Activated CD4-positive, alpha-beta T cell treated with anti-CD3 and anti-CD28 coated beads, Interleukin-2, Interleukin-4, amounts not matched to agents 100 ng/mL and 50 ng/mL, durations not matched to agents 16 hours and 8 hours (primary cell): ENCODE data around the gene NOCT.
"Not testable (repeated sequence)": the region's sequence is repeated elsewhere in the genome, so short reads cannot be mapped to it uniquely, and the experiment has no call there.

Experiments
- DNase-seq: peaks from one replicate; pipeline ENCODE4 v3.0.0-alpha.2; 2020; ENCODE audit warnings: low spot score

Gene NOCT

DNA sequence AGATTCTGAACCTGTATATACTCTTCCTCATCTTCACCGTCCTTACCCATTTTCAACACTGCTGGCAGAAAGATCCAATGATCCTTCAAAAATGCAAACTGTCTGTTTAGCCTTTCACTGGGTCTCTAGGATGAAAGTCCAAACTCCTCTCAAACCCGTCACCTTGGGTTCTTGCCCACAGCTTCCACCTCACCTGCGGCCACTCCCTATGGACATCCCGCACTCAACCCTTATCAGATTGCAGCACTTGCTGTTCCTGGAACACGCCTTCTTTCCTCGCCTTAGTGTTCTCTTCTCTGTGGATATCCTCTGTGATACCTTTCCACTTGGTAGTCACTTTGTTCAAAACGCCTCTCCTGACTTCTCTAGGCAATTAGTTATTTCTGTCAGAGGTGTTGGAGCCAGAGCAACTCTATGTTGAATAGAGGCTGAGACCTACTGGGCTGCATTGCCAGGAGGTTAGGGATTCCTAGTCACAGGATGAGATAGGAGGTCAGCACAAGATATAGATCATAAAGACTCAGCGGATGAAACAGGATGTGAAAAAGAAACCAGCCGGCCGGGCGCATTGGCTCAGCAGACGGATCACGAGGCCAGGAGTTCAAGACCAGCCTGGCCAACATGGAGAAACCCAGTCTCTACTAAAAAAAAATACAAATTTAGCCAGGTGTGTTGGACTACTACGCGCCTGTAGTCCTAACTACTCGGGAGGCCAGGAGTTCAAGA, 4.2 kb upstream of the NOCT start:
- no peak for DNase-seq

GRCh38 chr4:139014371-139015268, 961 bp upstream of the NOCT start:
- peak; percentile 50 for DNase-seq

DNA sequence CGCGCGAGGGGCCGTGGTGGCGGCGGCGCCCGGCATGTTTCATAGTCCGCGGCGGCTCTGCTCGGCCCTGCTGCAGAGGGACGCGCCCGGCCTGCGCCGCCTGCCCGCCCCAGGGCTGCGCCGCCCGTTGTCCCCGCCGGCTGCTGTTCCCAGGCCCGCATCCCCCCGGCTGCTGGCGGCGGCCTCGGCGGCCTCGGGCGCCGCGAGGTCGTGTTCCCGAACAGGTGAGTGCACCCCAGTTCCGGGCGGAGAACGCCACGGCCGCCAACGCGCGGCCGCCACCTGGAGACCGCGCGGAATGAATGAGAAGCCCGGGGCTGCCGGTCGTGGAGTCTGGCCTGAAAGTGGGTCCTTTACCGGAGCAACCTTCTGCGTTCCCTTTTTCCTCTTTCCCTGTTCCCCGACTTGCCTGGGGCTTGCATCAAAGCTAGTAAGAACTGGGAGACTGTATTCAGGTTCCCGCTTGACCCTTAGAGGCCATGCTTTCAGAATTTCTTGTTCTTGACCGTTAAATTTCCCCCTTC, 429 bp downstream of the NOCT start:
- DNase-seq = peak; percentile 32

- no peak for DNase-seq
These were observed 2.3 kb downstream of the NOCT start for GRCh38 chr4:139017861-139018260.

DNA sequence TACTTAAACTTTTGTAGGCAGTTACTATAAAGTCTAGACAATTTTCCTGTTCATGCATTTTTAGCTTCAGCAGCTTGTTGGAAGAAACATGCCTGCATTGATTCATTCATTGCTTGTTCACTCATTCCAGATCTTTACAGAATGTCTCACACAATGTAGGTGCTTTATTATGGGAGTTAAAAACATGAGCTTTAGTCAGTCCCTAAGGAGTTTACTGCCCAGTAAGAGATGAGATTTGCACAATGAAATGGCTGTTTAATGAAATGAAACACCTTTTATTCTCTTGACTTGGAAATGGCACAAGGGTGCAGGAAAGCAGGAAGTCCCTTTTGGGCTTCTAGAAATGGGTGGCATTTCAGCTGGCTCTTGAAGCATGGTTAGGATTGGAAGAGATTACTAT, 2.9 kb downstream of the NOCT start:
- peak; percentile 11 for DNase-seq

DNA sequence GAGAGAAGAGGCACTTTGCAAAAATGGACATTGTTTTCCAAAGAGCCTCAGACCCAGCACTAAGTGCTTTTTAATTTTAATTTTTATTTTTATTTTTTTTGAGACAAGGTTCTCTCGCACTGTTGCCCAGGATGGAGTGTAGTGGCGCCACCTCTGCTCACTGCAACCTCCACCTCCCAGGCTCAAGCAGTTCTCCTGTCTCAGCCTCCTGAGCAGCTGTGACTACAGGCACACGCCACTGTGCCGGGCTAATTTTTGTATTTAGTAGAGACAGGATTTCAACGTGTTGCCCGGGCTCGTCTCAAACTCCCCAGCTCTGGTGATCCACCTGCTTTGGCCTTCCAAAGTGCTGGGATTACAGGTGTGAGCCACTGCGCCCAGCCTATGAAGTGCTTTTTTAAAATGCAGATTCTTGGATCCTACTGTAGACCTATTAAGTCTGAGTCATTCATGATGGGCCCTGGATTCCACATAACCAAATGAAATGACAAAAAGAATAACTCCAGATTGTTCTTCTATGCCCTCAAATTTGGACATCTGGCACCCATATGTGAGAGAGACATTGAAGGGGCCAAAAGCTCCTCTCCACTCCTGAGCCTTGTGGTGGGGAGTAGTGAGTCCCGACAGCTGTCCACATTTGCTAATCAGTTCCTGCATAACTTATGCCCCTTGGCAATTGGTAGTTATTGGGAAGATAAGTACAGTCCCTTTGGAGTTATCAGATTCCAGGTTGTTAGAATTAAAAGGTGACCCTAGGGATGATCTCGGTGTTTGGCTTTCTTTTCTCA, 3.6 kb downstream of the NOCT start:
- no peak for DNase-seq

GRCh38 chr4:139020384-139020783, 4.8 kb downstream of the NOCT start:
- DNase-seq = no peak

GRCh38 chr4:139021071-139021470, 5.5 kb downstream of the NOCT start:
- DNase-seq = not testable (repeated sequence)

DNA sequence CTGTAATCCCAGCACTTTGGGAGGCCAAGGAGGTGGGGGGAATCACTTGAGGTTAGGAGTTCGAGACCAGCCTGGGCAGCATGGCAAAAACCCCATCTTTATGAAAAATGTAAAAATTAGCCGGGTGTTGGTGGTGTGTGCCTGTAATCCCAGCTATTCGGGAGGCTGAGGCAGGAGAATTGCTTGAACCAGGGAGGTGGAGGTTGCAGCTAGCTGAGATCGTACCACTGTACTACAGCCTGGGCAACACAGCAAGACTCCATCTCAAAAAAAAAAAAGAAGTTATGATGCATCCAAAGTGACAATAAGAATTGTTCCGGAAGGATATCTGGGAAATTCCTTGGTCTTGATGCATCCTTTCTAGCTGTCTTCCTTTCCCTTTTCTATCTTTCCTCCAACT, 7.3 kb downstream of the NOCT start:
- DNase-seq = no peak

DNA sequence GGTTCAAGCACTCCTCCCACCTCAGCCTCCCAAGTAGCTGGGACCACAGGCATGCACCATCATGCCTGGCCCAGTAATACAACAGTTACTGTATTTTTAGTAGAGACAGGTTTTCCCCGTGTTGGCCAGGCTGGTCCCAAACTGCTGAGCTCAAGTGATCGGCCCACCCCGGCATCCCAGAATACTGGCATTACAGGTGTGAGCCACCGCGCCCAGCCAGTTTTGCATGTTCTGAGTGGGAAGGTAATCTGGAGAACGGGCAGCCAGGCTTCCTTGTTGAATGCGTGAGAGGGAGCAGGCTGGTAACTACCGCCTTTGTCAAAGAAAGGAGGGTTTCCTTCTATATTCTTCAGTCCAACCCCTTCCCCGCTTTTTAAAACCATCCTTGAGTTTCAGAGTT, 9.1 kb downstream of the NOCT start:
- DNase-seq = no peak

DNA sequence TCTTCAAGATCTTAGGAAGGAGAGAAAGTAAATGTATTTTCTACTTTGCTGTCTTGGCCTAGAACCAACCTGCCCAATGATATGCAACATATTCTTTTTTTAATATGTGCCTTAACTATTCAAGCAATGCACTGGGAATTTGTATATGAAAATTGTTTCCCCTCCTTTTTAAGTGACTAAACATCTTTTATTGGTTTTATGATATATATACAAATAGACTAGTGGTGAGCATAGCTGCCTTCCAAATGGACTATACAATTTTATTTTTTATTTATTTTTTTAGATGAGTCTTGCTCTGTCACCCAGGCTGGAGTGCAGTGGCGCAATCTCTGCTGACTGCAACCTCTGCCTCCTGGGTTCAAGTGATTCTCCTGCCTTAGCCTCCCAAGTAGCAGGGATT, 10.3 kb downstream of the NOCT start:
- no peak for DNase-seq

GRCh38 chr4:139027776-139028175, 12.2 kb downstream of the NOCT start:
- DNase-seq = no peak

- no peak for DNase-seq
These were observed 12.6 kb downstream of the NOCT start for GRCh38 chr4:139028191-139028661.

GRCh38 chr4:139029866-139030363, 14.3 kb downstream of the NOCT start:
- DNase-seq = not testable (repeated sequence)

GRCh38 chr4:139030614-139031235, 15.1 kb downstream of the NOCT start:
- peak; percentile 70 for DNase-seq

DNA sequence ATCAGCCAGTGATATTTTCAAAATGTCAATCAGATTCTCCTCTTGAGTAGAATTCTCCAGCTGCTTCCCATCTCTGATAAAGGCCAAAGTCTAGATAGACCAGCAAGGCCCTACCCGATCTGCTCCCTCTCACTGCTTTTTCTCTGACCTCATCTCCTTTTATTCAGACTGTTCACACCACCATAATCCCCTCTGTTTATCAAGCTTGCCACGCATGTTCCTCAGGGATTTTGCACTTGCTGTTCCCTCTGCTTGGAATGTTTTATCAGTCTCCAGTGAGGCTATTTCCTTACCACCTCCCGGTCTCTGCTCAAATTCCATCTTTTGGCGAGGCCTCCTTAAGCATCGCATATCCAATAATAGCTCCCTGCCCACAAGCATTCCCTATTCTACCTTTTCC, 20.1 kb downstream of the NOCT start:
- no peak for DNase-seq

GRCh38 chr4:139036885-139037284, 21.3 kb downstream of the NOCT start:
- DNase-seq = no peak

GRCh38 chr4:139038874-139039443, 23.4 kb downstream of the NOCT start:
- no peak for DNase-seq

GRCh38 chr4:139042981-139043460, 27.4 kb downstream of the NOCT start:
- DNase-seq = no peak

GRCh38 chr4:139044291-139044690, 28.7 kb downstream of the NOCT start:
- no peak for DNase-seq

DNA sequence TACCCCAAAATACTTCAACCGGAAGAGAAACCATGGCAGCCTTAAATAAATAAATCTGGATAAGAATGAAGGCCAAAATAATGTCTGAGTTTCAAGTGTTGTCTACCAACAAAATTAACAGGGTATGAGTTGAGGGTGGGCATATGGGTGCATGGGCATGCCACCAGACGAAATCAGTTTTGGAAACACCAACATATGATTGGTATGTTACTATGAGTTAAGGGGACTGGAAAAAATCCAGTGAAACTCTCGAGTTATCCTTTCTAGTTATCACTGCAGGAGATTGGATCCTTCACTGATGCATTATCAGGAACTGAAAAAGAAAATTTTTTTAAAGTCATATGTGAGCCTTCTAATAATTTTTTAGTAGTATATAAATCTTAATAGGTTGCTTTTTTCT, 32.4 kb downstream of the NOCT start:
- no peak for DNase-seq
